Upper lobe of left lung (tissue), 6 donors: Measurements from ENCODE around the gene MT1HL1. TPM values are rescaled to one million over a fixed set of nuclear protein-coding genes. Genes with fewer than 3 reads are reported as not detected.
A peak's percentile ranks its signal among the peaks of the same experiment; 100 is the strongest.

Experiments
- ATAC-seq, 2 donors: fragments of 200-7000 bp; cut with Tn5 transposase; one replicate each; pipeline ENCODE4 v1.9.1; 2022; ENCODE audit warnings: mild to moderate bottlenecking in 2 of 2, moderate library complexity in 2 of 2; ENCODE audit not compliant: low FRiP score in 2 of 2
- DNase-seq, 2 donors: peaks; one replicate each; pipeline ENCODE4 v3.0.0-alpha.2; 2019 to 2020
- H3K27ac ChIP-seq, 4 donors: fragments of 200-600 bp; sonication (generic); one replicate each; pipeline ENCODE4 v1.5.1; 2016 to 2019
- H3K27me3 ChIP-seq, 4 donors: fragments of 200-600 bp; sonication (generic); one replicate each; pipeline ENCODE4 v1.5.1; 2017 to 2019
- H3K36me3 ChIP-seq, 4 donors: fragments of 200-600 bp; sonication (generic); one replicate each; pipeline ENCODE4 v1.5.1; 2016 to 2019
- H3K4me1 ChIP-seq, 4 donors: fragments of 200-600 bp; sonication (generic); one replicate each; pipeline ENCODE4 v1.5.1; 2018 to 2019
- H3K4me3 ChIP-seq, 4 donors: fragments of 200-600 bp; sonication (generic); one replicate each; pipeline ENCODE4 v1.5.1; 2017 to 2019; ENCODE audit warnings: mild to moderate bottlenecking in 2 of 4, moderate library complexity in 1 of 4
- H3K9me3 ChIP-seq, 4 donors: fragments of 200-600 bp; sonication (generic); one replicate each; pipeline ENCODE4 v1.5.1; 2018 to 2019
- EP300 ChIP-seq, 4 donors: sonication (generic); formaldehyde crosslinking; IDR thresholded peaks; one replicate each; pipeline ENCODE4 v1.5.1; 2017; ENCODE audit warnings: antibody characterized with exemption in 4 of 4, control low read depth in 2 of 4
- POLR2A ChIP-seq, 4 donors: fragments of 450-650 bp; IDR thresholded peaks; one replicate each; pipeline ENCODE4 v1.5.1; 2016 to 2017; ENCODE audit warnings: antibody characterized with exemption in 4 of 4, mild to moderate bottlenecking in 2 of 4
- POLR2AphosphoS5 ChIP-seq, 2 donors: sonication (generic); formaldehyde crosslinking; IDR thresholded peaks; one replicate each; pipeline ENCODE4 v1.5.1; 2017; ENCODE audit warnings: antibody characterized with exemption in 2 of 2
- WGBS, 2 donors: methylation state at CpG; one replicate each; pipeline ENCODE4 v1.1.5; 2017 to 2018; 5-methylcytosine and 5-hydroxymethylcytosine counted together
- total RNA-seq, 6 donors: library from RNA; depleted of rRNA in 4 of 6; stranded (reverse); fragments of >200 nt in 4 of 6; gene quantifications; one replicate each; pipeline versions ENCODE4 v1.1.0 to v1.2.1, GENCODE V29; 2016 to 2021
- TF ChIP-seq, protein P1 (sequence below), 6 experiments: fragments of 450-650 bp in 4 of 6; fragments of 200-600 bp in 2 of 6; sonication (generic) in 2 of 6; IDR thresholded peaks; one replicate each; pipeline ENCODE4 v1.5.1; 2016 to 2019; ENCODE audit warnings: antibody characterized with exemption in 6 of 6
- donor health status: DM: no; HTN: no; CAD: no; lungs with moderate emphysema.
- donor health status: DM: no; HTN: yes; CAD: no; lungs with severe emphysema.

Gene MT1HL1
- total RNA-seq, 6 donors from 2014 or later, result not detected

DNA sequence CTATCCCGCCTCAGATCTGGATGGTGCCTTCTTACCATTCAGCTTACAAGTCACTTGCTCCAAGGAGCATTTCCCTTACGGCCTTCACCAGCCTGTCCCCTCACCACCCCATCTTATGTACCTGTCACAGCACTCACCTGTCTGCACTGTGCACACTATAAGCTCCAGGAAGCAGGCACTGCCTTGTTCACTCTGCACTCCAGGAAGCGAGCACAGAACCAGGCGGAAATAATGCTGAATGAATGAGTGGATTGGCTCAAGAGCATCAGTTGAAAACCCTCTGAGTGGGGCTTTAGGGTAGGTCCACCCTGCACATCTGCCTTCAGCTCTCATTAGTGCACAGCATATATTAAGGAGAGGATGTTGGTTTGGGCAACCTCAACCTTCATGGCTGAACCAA is 28.8 kb upstream of the MT1HL1 start:
- WGBS, 2 donors, result 79 to 95% methylated on average over 4 of the region's 4 CpGs
- ATAC-seq, result peak; percentile 12 to 32
- H3K4me3 ChIP-seq, result no peak overlapping the region

DNA sequence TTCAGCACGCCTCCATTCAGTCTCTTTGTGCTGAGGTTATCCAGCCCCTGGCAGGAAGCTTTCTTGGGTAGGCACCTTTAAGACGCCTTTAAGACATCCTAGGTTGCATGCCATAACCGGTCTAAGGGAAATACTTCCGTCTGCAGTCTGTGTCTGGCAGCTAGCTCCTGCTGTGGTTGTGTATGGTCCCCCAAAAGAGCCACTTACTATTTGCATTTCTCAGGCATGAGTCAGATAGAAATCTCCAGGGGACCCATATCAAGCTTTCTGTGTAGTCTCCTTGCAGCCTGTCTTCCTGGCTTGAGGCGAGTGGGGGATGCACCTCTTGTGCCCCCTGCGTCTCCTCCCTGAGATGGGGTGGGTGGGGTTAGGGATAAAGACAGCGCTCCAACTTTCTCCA is 27.8 kb upstream of the MT1HL1 start:
- H3K9me3 ChIP-seq, result no peaks in the 10 kb centered on the region
- H3K4me1 ChIP-seq, result peaks cover 0 to 4% (median 2%) of the 10 kb centered on the region in 4 donors
- no peak overlapping the region for H3K4me3 ChIP-seq
- no peaks in the 10 kb centered on the region for H3K36me3 ChIP-seq
- H3K27ac ChIP-seq, result peak overlapping the region in 2 of 4 donors; percentile 12 to 68
- DNase-seq, result no peak
- WGBS, 2 donors, result 35 to 63% methylated on average over 7 of the region's 7 CpGs
- no peak for TF ChIP-seq POLR2A (IDR thresholded peaks at IDR 0.05)
- no peak for TF ChIP-seq EP300 (IDR thresholded peaks at IDR 0.05)
- no peak for TF ChIP-seq POLR2AphosphoS5 (IDR thresholded peaks at IDR 0.05)
- TF ChIP-seq, protein P1, sequence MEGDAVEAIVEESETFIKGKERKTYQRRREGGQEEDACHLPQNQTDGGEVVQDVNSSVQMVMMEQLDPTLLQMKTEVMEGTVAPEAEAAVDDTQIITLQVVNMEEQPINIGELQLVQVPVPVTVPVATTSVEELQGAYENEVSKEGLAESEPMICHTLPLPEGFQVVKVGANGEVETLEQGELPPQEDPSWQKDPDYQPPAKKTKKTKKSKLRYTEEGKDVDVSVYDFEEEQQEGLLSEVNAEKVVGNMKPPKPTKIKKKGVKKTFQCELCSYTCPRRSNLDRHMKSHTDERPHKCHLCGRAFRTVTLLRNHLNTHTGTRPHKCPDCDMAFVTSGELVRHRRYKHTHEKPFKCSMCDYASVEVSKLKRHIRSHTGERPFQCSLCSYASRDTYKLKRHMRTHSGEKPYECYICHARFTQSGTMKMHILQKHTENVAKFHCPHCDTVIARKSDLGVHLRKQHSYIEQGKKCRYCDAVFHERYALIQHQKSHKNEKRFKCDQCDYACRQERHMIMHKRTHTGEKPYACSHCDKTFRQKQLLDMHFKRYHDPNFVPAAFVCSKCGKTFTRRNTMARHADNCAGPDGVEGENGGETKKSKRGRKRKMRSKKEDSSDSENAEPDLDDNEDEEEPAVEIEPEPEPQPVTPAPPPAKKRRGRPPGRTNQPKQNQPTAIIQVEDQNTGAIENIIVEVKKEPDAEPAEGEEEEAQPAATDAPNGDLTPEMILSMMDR (IDR thresholded peaks at IDR 0.05), result no peak
- no peaks in the 10 kb centered on the region for H3K27me3 ChIP-seq
- no peak for ATAC-seq

More for the DNA sequence above, 28.8 kb upstream of the MT1HL1 start:
- Histone ChIP-seq H3K36me3 (no peaks in the 10 kb centered on the region), H3K27me3 (no peaks in the 10 kb centered on the region), H3K4me1 (peaks cover 0 to 4% (median 2%) of the 10 kb centered on the region in 4 donors), H3K9me3 (no peaks in the 10 kb centered on the region), H3K27ac (no peak overlapping the region)
- TF ChIP-seq, protein P1 (IDR thresholded peaks at IDR 0.05), result no peak
- TF ChIP-seq POLR2A (IDR thresholded peaks at IDR 0.05) (no peak), EP300 (IDR thresholded peaks at IDR 0.05) (no peak), POLR2AphosphoS5 (IDR thresholded peaks at IDR 0.05) (no peak)
- DNase-seq, result no peak

- Histone ChIP-seq H3K27ac (peak overlapping the region in 2 of 4 donors; percentile 12 to 68), H3K36me3 (no peaks in the 10 kb centered on the region), H3K4me1 (peaks cover 0 to 4% (median 2%) of the 10 kb centered on the region in 4 donors), H3K9me3 (no peaks in the 10 kb centered on the region), H3K27me3 (no peaks in the 10 kb centered on the region), H3K4me3 (no peak overlapping the region)
- ATAC-seq (peak in 1 of 2 donors; percentile 34), DNase-seq (no peak)
- 70 to 77% methylated on average over 4 of the region's 4 CpGs for WGBS, 2 donors
- TF ChIP-seq EP300 (IDR thresholded peaks at IDR 0.05) (peak in 1 of 4 donors; percentile 10), POLR2A (IDR thresholded peaks at IDR 0.05) (no peak)
These were observed 27.2 kb upstream of the MT1HL1 start for GRCh38 chr1:237031480-237031879.

DNA sequence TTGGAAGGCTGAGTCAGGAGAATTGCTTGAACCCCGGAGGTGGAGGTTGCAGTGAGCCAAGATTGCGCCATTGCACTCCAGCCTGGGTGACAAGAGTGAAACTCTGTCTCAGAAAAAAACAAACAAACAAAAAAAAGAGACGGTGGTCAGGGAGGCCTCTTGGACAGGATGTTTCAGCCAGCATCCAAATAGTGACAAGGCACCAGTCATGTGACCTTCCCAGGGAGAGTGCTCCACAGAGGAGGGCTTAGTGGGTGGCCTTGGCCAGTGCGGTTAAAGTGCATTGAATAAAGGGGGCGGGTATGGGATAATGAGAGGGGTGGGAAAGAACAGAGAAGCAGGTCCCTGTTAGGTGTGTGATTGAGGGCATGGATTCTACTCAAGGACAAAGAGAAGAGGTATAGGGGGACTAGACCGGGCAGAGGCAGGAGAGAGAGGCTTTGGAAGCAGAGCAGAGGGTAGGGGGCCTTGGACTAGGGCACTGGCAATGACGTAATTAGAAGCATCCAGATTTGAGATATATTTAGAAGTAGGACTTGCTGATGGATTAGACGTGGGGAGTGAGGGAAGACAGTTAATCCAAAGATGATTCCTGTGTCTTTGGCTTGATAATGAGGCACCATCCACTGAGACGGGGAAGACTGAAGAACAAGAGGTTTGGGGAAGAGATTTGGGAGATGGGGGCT is 25.8 kb upstream of the MT1HL1 start:
- no peak overlapping the region for H3K4me3 ChIP-seq
- DNase-seq (no peak), ATAC-seq (no peak)
- H3K36me3 ChIP-seq, result no peaks in the 10 kb centered on the region
- no peaks in the 10 kb centered on the region for H3K27me3 ChIP-seq
- no peaks in the 10 kb centered on the region for H3K9me3 ChIP-seq
- WGBS, 2 donors, result 71 to 75% methylated on average over 9 of the region's 9 CpGs
- H3K4me1 ChIP-seq, result peaks cover 0 to 4% (median 2%) of the 10 kb centered on the region in 4 donors
- H3K27ac ChIP-seq, result no peak overlapping the region
- TF ChIP-seq EP300 (IDR thresholded peaks at IDR 0.05) (no peak), POLR2A (IDR thresholded peaks at IDR 0.05) (no peak), POLR2AphosphoS5 (IDR thresholded peaks at IDR 0.05) (no peak)
- TF ChIP-seq, protein P1 (IDR thresholded peaks at IDR 0.05), result no peak

GRCh38 chr1:237029240-237029639 is 25.0 kb upstream of the MT1HL1 start:
- TF ChIP-seq POLR2A (IDR thresholded peaks at IDR 0.05) (no peak), EP300 (IDR thresholded peaks at IDR 0.05) (no peak), POLR2AphosphoS5 (IDR thresholded peaks at IDR 0.05) (no peak)
- TF ChIP-seq, protein P1 (IDR thresholded peaks at IDR 0.05), result no peak
- ATAC-seq (no peak), DNase-seq (no peak)
- Histone ChIP-seq H3K9me3 (no peaks in the 10 kb centered on the region), H3K27ac (no peak overlapping the region), H3K27me3 (no peaks in the 10 kb centered on the region), H3K4me1 (peaks cover 0 to 4% (median 2%) of the 10 kb centered on the region in 4 donors), H3K36me3 (no peaks in the 10 kb centered on the region), H3K4me3 (no peak overlapping the region)
- 51 to 55% methylated on average over 3 of the region's 3 CpGs for WGBS, 2 donors
